Hepatocyte (in vitro differentiated cells): Measurements from ENCODE around the gene HIPK4. TPM values are rescaled to one million over a fixed set of nuclear protein-coding genes. Genes with fewer than 3 reads are reported as not detected.

Source experiments
- DNase-seq: peaks from one replicate; pipeline ENCODE4 v3.0.0-alpha.2; 2016; ENCODE audit warnings: low spot score
- H2AFZ ChIP-seq: fragments of 200-600 bp; sonication (generic); 2 replicates; pipeline ENCODE4 v1.6.0; 2016; ENCODE audit warnings: antibody characterized with exemption, mild to moderate bottlenecking
- H3K27ac ChIP-seq: fragments of 200-600 bp; sonication (generic); 2 replicates; pipeline ENCODE4 v1.5.1; 2016; ENCODE audit warnings: mild to moderate bottlenecking
- H3K27me3 ChIP-seq: fragments of 200-600 bp; sonication (generic); 2 replicates; pipeline ENCODE4 v1.6.1; 2016
- H3K36me3 ChIP-seq: fragments of 200-600 bp; sonication (generic); replicated peaks from 2 replicates; pipeline ENCODE4 v1.5.1; 2016; ENCODE audit warnings: low read depth; ENCODE audit not compliant: insufficient read depth
- H3K4me1 ChIP-seq: fragments of 200-600 bp; sonication (generic); 2 replicates; pipeline ENCODE4 v1.5.1; 2016; ENCODE audit warnings: mild to moderate bottlenecking, moderate library complexity; ENCODE audit not compliant: insufficient read depth
- H3K4me2 ChIP-seq: fragments of 200-600 bp; sonication (generic); 2 replicates; pipeline ENCODE4 v1.6.0; 2016
- H3K4me3 ChIP-seq: fragments of 200-600 bp; sonication (generic); 2 replicates; pipeline ENCODE4 v1.5.1; 2016; ENCODE audit warnings: mild to moderate bottlenecking
- H3K79me2 ChIP-seq: fragments of 200-600 bp; sonication (generic); 2 replicates; pipeline ENCODE4 v1.6.0; 2017; ENCODE audit warnings: mild to moderate bottlenecking
- H3K9me2 ChIP-seq: fragments of 200-600 bp; sonication (generic); replicated peaks from 2 replicates; pipeline ENCODE4 v1.6.0; 2017; ENCODE audit warnings: mild to moderate bottlenecking; ENCODE audit not compliant: insufficient read depth
- H3K9me3 ChIP-seq: fragments of 200-600 bp; sonication (generic); 2 replicates; pipeline ENCODE4 v1.5.1; 2016; ENCODE audit warnings: low read depth, mild to moderate bottlenecking
- H4K20me1 ChIP-seq: fragments of 200-600 bp; sonication (generic); 2 replicates; pipeline ENCODE4 v1.6.0; 2016; ENCODE audit warnings: mild to moderate bottlenecking; ENCODE audit not compliant: insufficient read depth, poor library complexity, severe bottlenecking
- EZH2 ChIP-seq: fragments of 200-600 bp; sonication (generic); IDR thresholded peaks from 2 replicates; pipeline ENCODE4 v1.6.1; 2016; ENCODE audit warnings: antibody characterized with exemption, mild to moderate bottlenecking, borderline replicate concordance
- EZH2phosphoT487 ChIP-seq: fragments of 200-600 bp; sonication (generic); IDR thresholded peaks from one replicate; pipeline ENCODE4 v1.6.1; 2018; ENCODE audit warnings: antibody characterized with exemption, mild to moderate bottlenecking, low read depth, moderate library complexity; ENCODE audit not compliant: unreplicated experiment, severe bottlenecking
- WGBS: methylation state at CpG from one replicate; pipeline ENCODE4 v1.1.6; 2016; ENCODE audit warnings: low lambda C conversion rate; ENCODE audit errors: missing lambda C conversion rate; 5-methylcytosine and 5-hydroxymethylcytosine counted together
- polyA plus RNA-seq: library from polyadenylated mRNA; unstranded; fragments of >200 nt; fragmentation: Nextera tagmentation; extraction: Ambion mirVana; gene quantifications from 2 replicates; pipeline ENCODE4 v1.2.1, GENCODE V29; 2016
- total RNA-seq: library from RNA; depleted of rRNA; stranded (reverse); fragments of >200 nt; gene quantifications from 2 replicates; pipeline ENCODE4 v1.2.3, GENCODE V29; 2014
- TF ChIP-seq, protein P1 (sequence below): fragments of 200-600 bp; sonication (generic); IDR thresholded peaks from 2 replicates; pipeline ENCODE4 v1.5.1; 2016; ENCODE audit warnings: antibody characterized with exemption, mild to moderate bottlenecking; ENCODE audit not compliant: poor library complexity

Gene HIPK4
- total and polyA plus RNA-seq, 2 experiments from 2014 or later: 0.07 to 0.13 TPM

DNA sequence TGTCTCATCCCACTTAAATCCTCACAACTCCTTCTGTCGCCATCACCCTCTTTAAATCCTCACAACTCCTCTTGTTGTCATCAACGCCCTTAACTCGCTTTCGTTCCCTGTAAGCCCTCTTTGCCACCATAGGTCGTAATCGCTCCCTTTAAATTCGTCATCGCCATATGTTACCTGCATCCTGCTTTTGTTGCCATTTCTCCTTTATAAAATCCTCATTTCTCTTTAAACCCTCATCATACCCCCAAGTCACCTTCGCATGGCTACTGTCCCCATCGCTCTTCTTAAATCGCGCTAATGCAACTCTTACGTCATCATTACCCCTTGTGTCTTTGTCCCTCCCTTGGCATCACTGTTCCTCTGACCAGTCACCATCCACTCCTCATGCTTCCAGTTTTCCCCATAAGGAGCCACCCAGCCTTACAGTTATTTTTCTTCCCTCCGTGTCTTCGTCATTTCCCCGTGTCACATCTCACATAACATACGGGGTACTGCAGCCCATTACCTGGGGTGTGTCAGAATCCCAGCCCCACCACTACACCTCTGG, 40.9 kb downstream of the HIPK4 start:
- H3K4me3 ChIP-seq: peak overlapping the region; percentile 50
- peaks cover 47% of the 10 kb centered on the region for H3K79me2 ChIP-seq
- TF ChIP-seq, protein P1, sequence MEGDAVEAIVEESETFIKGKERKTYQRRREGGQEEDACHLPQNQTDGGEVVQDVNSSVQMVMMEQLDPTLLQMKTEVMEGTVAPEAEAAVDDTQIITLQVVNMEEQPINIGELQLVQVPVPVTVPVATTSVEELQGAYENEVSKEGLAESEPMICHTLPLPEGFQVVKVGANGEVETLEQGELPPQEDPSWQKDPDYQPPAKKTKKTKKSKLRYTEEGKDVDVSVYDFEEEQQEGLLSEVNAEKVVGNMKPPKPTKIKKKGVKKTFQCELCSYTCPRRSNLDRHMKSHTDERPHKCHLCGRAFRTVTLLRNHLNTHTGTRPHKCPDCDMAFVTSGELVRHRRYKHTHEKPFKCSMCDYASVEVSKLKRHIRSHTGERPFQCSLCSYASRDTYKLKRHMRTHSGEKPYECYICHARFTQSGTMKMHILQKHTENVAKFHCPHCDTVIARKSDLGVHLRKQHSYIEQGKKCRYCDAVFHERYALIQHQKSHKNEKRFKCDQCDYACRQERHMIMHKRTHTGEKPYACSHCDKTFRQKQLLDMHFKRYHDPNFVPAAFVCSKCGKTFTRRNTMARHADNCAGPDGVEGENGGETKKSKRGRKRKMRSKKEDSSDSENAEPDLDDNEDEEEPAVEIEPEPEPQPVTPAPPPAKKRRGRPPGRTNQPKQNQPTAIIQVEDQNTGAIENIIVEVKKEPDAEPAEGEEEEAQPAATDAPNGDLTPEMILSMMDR: no peak
- TF ChIP-seq EZH2 (no peak), EZH2phosphoT487 (no peak)
- H3K4me2 ChIP-seq: peak overlapping the region; percentile 77
- peak overlapping the region; percentile 54 for H3K27ac ChIP-seq
- H3K36me3 ChIP-seq: no peaks in the 10 kb centered on the region
- H3K9me3 ChIP-seq: no peaks in the 10 kb centered on the region
- WGBS: 17% methylated on average over 17 of the region's 17 CpGs
- no peaks in the 10 kb centered on the region for H3K9me2 ChIP-seq
- H4K20me1 ChIP-seq: no peaks in the 10 kb centered on the region
- H2AFZ ChIP-seq: peak overlapping the region; percentile 79
- no peaks in the 10 kb centered on the region for H3K27me3 ChIP-seq
- DNase-seq: peak; percentile 38
- peaks cover 12% of the 10 kb centered on the region for H3K4me1 ChIP-seq

DNA sequence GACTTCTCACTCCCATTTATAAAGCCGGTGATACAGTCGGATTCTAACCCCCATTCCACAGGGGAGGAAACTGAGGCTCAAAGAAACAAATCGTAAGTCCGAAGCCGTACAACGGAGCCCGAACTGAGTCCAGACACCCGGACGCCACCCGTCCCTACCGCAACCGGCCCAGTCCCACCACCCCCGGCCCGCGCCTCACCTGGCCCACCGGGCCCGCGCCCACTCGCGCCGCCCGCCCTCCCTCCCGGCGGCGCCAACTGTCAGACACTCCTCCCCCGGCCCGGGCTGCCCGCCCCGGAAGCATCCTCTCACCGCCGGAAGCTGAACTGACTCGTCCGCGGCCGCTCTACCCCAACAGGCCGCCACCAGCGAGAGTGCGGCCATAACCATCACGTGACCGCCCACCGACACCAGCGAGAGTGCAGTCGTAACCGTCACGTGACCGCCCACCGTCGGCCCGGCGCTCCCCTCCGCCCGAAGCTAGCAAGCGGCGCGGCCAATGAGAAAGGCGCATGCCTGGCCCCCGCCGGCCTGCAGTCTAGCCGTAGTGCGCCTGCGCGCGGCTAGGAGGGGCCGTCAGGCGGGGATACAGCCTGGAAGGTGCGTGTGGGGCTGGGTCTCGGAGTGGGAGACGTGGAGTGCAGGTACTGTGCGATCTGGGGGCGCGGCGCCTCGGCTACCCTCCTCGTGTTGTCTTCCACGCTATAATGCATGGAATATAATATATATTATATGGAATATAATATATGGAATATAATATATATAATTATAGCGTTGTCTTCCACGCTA, 41.7 kb downstream of the HIPK4 start, which contains the start of the genes C19orf47 and PLD3:
C19orf47 (minus strand) TSS at position 273 of the 789 bp plus-strand sequence. CDS start 6,540 bp downstream, outside the sequence.
PLD3 (plus strand) TSS at position 571 of the 789 bp plus-strand sequence. CDS start 17,789 bp downstream, outside the sequence.
- Histone ChIP-seq H3K27ac (peak within 1 kb of the TSS; percentile 54), H2AFZ (peak within 1 kb of the TSS; percentile 79), H4K20me1 (no peaks in the 10 kb centered on the region), H3K36me3 (no peaks in the 10 kb centered on the region), H3K4me3 (peak within 1 kb of the TSS; percentile 82), H3K9me3 (no peaks in the 10 kb centered on the region), H3K9me2 (no peaks in the 10 kb centered on the region), H3K4me1 (peaks cover 12% of the 10 kb centered on the region), H3K4me2 (peak within 1 kb of the TSS; percentile 94), H3K79me2 (peaks cover 54% of the 10 kb centered on the region), H3K27me3 (no peaks in the 10 kb centered on the region)
- under 1% methylated on average over 51 of the region's 77 CpGs for WGBS
- TF ChIP-seq EZH2: no peak
- no peak for TF ChIP-seq EZH2phosphoT487
- TF ChIP-seq, protein P1: no peak
- peak; percentile 100 for DNase-seq

DNA sequence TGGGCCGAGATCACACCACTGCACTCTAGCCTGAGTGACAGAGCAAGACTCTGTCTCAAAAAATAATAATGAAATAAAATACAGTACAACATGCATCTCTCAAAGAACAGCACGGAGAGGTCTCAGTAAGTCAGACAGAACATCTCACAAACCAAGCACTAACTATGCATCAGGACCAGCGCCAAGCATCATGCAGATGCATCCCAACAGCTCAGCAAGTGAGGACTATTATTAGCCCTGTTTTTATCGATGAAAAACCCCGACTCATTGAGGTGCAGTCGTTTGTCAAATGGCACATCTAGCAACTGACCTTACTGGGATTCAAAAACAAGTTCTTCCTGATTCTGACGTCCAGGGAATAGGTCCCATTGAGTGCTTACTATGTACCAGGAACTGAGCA, 45.6 kb downstream of the HIPK4 start:
- Histone ChIP-seq H3K4me3 (no peak overlapping the region), H3K9me3 (no peaks in the 10 kb centered on the region), H3K27me3 (no peaks in the 10 kb centered on the region), H3K36me3 (no peaks in the 10 kb centered on the region), H3K9me2 (no peaks in the 10 kb centered on the region), H3K79me2 (peaks cover 52% of the 10 kb centered on the region), H4K20me1 (no peaks in the 10 kb centered on the region), H2AFZ (no peak overlapping the region), H3K27ac (no peak overlapping the region), H3K4me2 (no peak overlapping the region), H3K4me1 (peaks cover 10% of the 10 kb centered on the region)
- TF ChIP-seq EZH2phosphoT487 (no peak), EZH2 (no peak)
- TF ChIP-seq, protein P1: no peak
- 92% methylated on average over 7 of the region's 7 CpGs for WGBS
- DNase-seq: no peak
